Cardiac muscle cell (in vitro differentiated cells and primary cell): Measurements from ENCODE around the gene CAT. TPM values are rescaled to one million over a fixed set of nuclear protein-coding genes. Genes with fewer than 3 reads are reported as not detected.

Experiments used
- DNase-seq, 2 donors: peaks; one replicate each; pipeline versions ENCODE4 v3.0.0 to v3.0.0-alpha.2; 2010 to 2017; ENCODE audit warnings: low read depth in 1 of 2, low spot score in 1 of 2
- H3K27ac ChIP-seq: fragments of 200-600 bp; sonication (generic); 2 replicates; pipeline ENCODE4 v1.5.1; 2016
- H3K27me3 ChIP-seq: fragments of 200-600 bp; sonication (generic); 2 replicates; pipeline ENCODE4 v1.6.0; 2016; ENCODE audit warnings: control low read depth
- H3K36me3 ChIP-seq: fragments of 200-600 bp; sonication (generic); 2 replicates; pipeline ENCODE4 v1.5.1; 2016; ENCODE audit warnings: control low read depth
- H3K4me1 ChIP-seq: fragments of 200-600 bp; sonication (generic); 2 replicates; pipeline ENCODE4 v1.8.1; 2017; ENCODE audit warnings: low read depth, mild to moderate bottlenecking, mixed run types
- H3K4me3 ChIP-seq: fragments of 200-600 bp; sonication (generic); 2 replicates; pipeline ENCODE4 v1.5.1; 2016; ENCODE audit warnings: mild to moderate bottlenecking
- H3K9me3 ChIP-seq: fragments of 200-600 bp; sonication (generic); 2 replicates; pipeline ENCODE4 v1.5.1; 2017; ENCODE audit warnings: low read depth, mild to moderate bottlenecking, control low read depth
- polyA plus RNA-seq: library from polyadenylated mRNA; unstranded; fragments of >200 nt; fragmentation: Nextera tagmentation; extraction: Ambion mirVana; gene quantifications from 2 replicates; pipeline ENCODE4 v1.2.1, GENCODE V29; 2016
- total RNA-seq: library from RNA; depleted of rRNA; stranded (reverse); fragments of >200 nt; gene quantifications from 2 replicates; pipeline ENCODE4 v1.2.3, GENCODE V29; 2016
- TF ChIP-seq, protein P1 (sequence below): IDR thresholded peaks from 2 replicates; pipeline ENCODE4 v1.5.1; 2012; ENCODE audit warnings: low read depth, mild to moderate bottlenecking, low read length

Gene CAT
- total and polyA plus RNA-seq, 2 experiments from 2014 or later = 27.1 to 50.1 TPM

DNA sequence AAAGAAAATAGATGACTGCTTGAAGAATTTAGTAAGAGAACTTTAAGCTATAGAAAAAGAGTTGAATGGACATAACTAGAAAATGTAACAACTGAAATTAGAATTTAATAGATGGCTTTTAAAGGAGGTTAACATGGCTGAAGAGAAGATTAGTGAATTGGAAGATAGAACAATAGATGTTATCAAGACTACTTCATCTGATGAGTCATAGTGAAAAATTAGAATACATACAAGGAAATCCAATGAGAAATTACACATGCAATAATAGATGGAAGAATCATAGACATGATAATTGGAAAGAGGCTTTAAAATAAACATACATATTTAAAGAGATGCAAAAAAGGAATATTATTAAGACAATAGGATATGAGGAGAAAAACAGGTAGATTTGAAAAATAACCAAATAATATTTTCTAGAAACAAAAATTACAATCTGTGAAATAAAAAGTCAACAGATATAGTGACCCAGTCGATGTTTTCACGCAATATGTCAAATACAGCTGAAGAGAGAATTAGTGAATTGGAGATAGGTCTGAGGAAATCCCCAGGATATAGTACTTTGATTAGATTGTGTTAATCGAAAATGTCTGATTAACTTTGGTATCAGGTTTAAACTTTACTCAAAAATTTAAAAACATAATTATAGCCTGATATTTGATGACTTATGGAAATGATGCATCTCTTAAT is 28.2 kb downstream of the CAT start:
- no peak for DNase-seq
- TF ChIP-seq, protein P1, sequence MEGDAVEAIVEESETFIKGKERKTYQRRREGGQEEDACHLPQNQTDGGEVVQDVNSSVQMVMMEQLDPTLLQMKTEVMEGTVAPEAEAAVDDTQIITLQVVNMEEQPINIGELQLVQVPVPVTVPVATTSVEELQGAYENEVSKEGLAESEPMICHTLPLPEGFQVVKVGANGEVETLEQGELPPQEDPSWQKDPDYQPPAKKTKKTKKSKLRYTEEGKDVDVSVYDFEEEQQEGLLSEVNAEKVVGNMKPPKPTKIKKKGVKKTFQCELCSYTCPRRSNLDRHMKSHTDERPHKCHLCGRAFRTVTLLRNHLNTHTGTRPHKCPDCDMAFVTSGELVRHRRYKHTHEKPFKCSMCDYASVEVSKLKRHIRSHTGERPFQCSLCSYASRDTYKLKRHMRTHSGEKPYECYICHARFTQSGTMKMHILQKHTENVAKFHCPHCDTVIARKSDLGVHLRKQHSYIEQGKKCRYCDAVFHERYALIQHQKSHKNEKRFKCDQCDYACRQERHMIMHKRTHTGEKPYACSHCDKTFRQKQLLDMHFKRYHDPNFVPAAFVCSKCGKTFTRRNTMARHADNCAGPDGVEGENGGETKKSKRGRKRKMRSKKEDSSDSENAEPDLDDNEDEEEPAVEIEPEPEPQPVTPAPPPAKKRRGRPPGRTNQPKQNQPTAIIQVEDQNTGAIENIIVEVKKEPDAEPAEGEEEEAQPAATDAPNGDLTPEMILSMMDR = no peak
- no peaks in the 10 kb centered on the region for H3K4me1 ChIP-seq
- no peak overlapping the region for H3K4me3 ChIP-seq
- H3K9me3 ChIP-seq = no peaks in the 10 kb centered on the region
- no peaks in the 10 kb centered on the region for H3K27me3 ChIP-seq
- H3K36me3 ChIP-seq = peaks cover 23% of the 10 kb centered on the region
- H3K27ac ChIP-seq = no peak overlapping the region

DNA sequence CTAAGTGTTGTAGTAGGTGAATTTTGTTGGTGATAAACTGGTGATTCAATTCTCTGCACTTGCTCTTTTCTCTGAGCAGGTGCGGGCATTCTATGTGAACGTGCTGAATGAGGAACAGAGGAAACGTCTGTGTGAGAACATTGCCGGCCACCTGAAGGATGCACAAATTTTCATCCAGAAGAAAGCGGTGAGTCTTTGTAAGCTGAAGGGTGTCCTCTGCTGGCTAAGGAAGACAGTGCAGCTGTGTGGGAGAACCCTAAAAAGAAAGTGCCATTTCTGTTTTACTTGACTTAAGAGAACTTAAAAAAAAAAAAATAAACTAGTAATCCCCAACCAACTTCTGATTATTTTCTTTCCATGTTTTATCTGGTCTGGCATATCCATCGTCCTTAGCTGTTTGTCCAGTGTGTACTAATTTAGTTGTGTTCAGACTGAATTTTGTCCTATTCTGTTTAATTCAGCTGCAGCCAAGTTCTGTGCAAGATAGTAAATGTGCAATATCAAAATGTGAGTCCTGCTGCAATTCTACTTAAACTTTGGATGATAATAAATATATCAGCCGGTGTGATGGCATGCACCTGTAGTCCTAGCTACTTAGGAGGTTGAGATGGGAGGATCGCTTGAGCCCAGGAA is 29.6 kb downstream of the CAT start:
- peaks cover 23% of the 10 kb centered on the region for H3K36me3 ChIP-seq
- H3K4me3 ChIP-seq = no peak overlapping the region
- TF ChIP-seq, protein P1 = peak; percentile 64
- peak in 1 of 2 donors; percentile 45 for DNase-seq
- no peaks in the 10 kb centered on the region for H3K27me3 ChIP-seq
- H3K4me1 ChIP-seq = no peaks in the 10 kb centered on the region
- no peaks in the 10 kb centered on the region for H3K9me3 ChIP-seq
- no peak overlapping the region for H3K27ac ChIP-seq

DNA sequence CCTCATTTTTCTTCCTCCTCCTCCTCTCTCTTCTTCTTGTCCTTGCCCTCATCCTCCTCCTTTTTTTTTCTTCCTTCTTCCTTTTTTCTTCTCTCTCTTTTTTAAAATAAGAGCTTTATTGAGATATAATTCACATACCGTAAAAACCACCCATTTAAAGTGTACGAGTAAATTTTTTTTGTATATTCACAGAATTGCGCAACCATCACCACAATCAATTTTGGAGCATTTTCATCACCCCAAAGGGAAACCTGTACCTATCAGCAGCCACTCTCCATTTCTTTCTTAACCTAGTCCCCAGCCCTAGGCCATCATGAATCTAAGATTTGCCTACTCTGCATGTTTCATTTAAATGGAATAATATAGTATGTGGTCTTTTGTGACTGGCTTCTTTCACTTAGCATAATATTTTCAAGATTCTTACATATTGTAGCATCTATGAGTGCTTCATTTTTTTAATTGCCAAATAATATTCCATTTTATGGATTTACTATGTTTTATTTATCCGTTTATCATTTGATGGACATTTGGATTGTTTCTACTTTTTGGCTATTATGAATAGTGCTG is 35.0 kb downstream of the CAT start:
- no peaks in the 10 kb centered on the region for H3K9me3 ChIP-seq
- TF ChIP-seq, protein P1 = no peak
- H3K27ac ChIP-seq = no peak overlapping the region
- peaks cover 11% of the 10 kb centered on the region for H3K36me3 ChIP-seq
- H3K4me3 ChIP-seq = no peak overlapping the region
- no peaks in the 10 kb centered on the region for H3K27me3 ChIP-seq
- DNase-seq = no peak
- no peaks in the 10 kb centered on the region for H3K4me1 ChIP-seq

- Histone ChIP-seq H3K4me1 (no peaks in the 10 kb centered on the region), H3K27me3 (no peaks in the 10 kb centered on the region), H3K36me3 (peaks cover 7% of the 10 kb centered on the region), H3K9me3 (no peaks in the 10 kb centered on the region), H3K27ac (no peak overlapping the region), H3K4me3 (no peak overlapping the region)
- DNase-seq = no peak
- TF ChIP-seq, protein P1 = no peak
Measured at GRCh38 chr11:34475656-34476055, 36.9 kb downstream of the CAT start.

GRCh38 chr11:34476849-34477248 is 38.1 kb downstream of the CAT start:
- Histone ChIP-seq H3K27ac (no peak overlapping the region), H3K4me1 (no peaks in the 10 kb centered on the region), H3K27me3 (no peaks in the 10 kb centered on the region), H3K4me3 (no peak overlapping the region), H3K9me3 (no peaks in the 10 kb centered on the region), H3K36me3 (peaks cover under 1% of the 10 kb centered on the region)
- TF ChIP-seq, protein P1 = no peak
- no peak for DNase-seq
